Mucosa of rectum (tissue), 2 donors: ENCODE results near the gene LRRTM4.

ENCODE experiments used
- H3K27ac ChIP-seq, 2 donors: one replicate each; pipeline ENCODE4 v1.7.0; 2013; ENCODE audit warnings: inconsistent platforms in 2 of 2, low read depth in 2 of 2, low read length in 2 of 2
- H3K27me3 ChIP-seq, 2 donors: one replicate each; pipeline ENCODE4 v1.7.0; 2013; ENCODE audit warnings: low read length in 2 of 2; ENCODE audit not compliant: control insufficient read depth in 2 of 2, insufficient read depth in 2 of 2
- H3K36me3 ChIP-seq, 2 donors: one replicate each; pipeline ENCODE4 v1.7.0; 2013; ENCODE audit warnings: low read length in 2 of 2; ENCODE audit not compliant: control insufficient read depth in 2 of 2, insufficient read depth in 2 of 2
- H3K4me1 ChIP-seq, 2 donors: one replicate each; pipeline ENCODE4 v1.7.0; 2013; ENCODE audit warnings: low read length in 2 of 2, mild to moderate bottlenecking in 1 of 2; ENCODE audit not compliant: control insufficient read depth in 2 of 2, insufficient read depth in 2 of 2
- H3K4me3 ChIP-seq, 2 donors: one replicate each; pipeline ENCODE4 v1.7.0; 2013; ENCODE audit warnings: low read length in 2 of 2
- H3K9ac ChIP-seq, 2 donors: one replicate each; pipeline ENCODE4 v1.7.0; 2013; ENCODE audit warnings: low read length in 2 of 2, low read depth in 1 of 2, mild to moderate bottlenecking in 1 of 2
- H3K9me3 ChIP-seq, 2 donors: one replicate each; pipeline ENCODE4 v1.7.0; 2013; ENCODE audit warnings: low read length in 2 of 2; ENCODE audit not compliant: control insufficient read depth in 2 of 2
- donor health status: healthy.
- donor health status: Normal muscosa, but diverticular disease.

LRRTM4 gene

GRCh38 chr2:77017355-77017745 lies 504.8 kb downstream of the LRRTM4 start:
- Histone ChIP-seq H3K4me3 (no peak overlapping the region), H3K9ac (no peak overlapping the region), H3K27ac (no peak overlapping the region), H3K36me3 (no peaks in the 10 kb centered on the region), H3K4me1 (no peaks in the 10 kb centered on the region), H3K27me3 (no peaks in the 10 kb centered on the region), H3K9me3 (no peaks in the 10 kb centered on the region)

- Histone ChIP-seq H3K27ac (no peak overlapping the region), H3K4me3 (no peak overlapping the region), H3K4me1 (no peaks in the 10 kb centered on the region), H3K9me3 (no peaks in the 10 kb centered on the region), H3K36me3 (no peaks in the 10 kb centered on the region), H3K27me3 (no peaks in the 10 kb centered on the region), H3K9ac (no peak overlapping the region)
These were observed 505.5 kb downstream of the LRRTM4 start for GRCh38 chr2:77016443-77017354.

- no peaks in the 10 kb centered on the region for H3K4me1 ChIP-seq
- no peak overlapping the region for H3K9ac ChIP-seq
- H3K27me3 ChIP-seq: no peaks in the 10 kb centered on the region
- no peaks in the 10 kb centered on the region for H3K36me3 ChIP-seq
- no peaks in the 10 kb centered on the region for H3K9me3 ChIP-seq
- no peak overlapping the region for H3K4me3 ChIP-seq
- no peak overlapping the region for H3K27ac ChIP-seq
These were observed 508.2 kb downstream of the LRRTM4 start for GRCh38 chr2:77013953-77014352.

- no peak overlapping the region for H3K9ac ChIP-seq
- H3K4me3 ChIP-seq: no peak overlapping the region
- H3K36me3 ChIP-seq: no peaks in the 10 kb centered on the region
- H3K9me3 ChIP-seq: no peaks in the 10 kb centered on the region
- no peak overlapping the region for H3K27ac ChIP-seq
- no peaks in the 10 kb centered on the region for H3K4me1 ChIP-seq
- no peaks in the 10 kb centered on the region for H3K27me3 ChIP-seq
These were observed 508.7 kb downstream of the LRRTM4 start for GRCh38 chr2:77013457-77013856.

- no peak overlapping the region for H3K4me3 ChIP-seq
- H3K9ac ChIP-seq: no peak overlapping the region
- no peaks in the 10 kb centered on the region for H3K36me3 ChIP-seq
- H3K27ac ChIP-seq: no peak overlapping the region
- no peaks in the 10 kb centered on the region for H3K9me3 ChIP-seq
- H3K27me3 ChIP-seq: no peaks in the 10 kb centered on the region
- H3K4me1 ChIP-seq: no peaks in the 10 kb centered on the region
These were observed 512.9 kb downstream of the LRRTM4 start for GRCh38 chr2:77009307-77009706.

DNA sequence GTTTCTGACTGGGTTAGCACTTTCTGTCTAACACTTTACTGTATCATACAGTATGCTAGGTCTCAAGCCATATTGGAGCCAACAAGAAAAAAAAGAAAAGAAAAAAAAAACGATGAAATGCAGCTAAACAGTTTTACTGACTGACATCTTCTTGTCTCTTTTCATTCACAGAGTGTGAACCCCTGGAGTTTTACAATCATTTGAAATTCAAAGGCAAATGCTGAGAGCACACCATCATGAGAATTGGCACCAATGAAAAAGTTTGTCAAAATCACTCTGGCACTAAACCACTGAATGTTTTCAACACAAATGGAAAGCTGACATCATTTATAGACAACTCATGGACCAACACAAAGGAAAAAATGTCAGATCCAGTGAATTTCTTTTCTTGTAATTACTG lies 513.3 kb downstream of the LRRTM4 start:
- Histone ChIP-seq H3K36me3 (no peaks in the 10 kb centered on the region), H3K9me3 (no peaks in the 10 kb centered on the region), H3K9ac (no peak overlapping the region), H3K27me3 (no peaks in the 10 kb centered on the region), H3K27ac (no peak overlapping the region), H3K4me1 (no peaks in the 10 kb centered on the region), H3K4me3 (no peak overlapping the region)

- Histone ChIP-seq H3K36me3 (no peaks in the 10 kb centered on the region), H3K27ac (no peak overlapping the region), H3K4me3 (no peak overlapping the region), H3K4me1 (no peaks in the 10 kb centered on the region), H3K27me3 (no peaks in the 10 kb centered on the region), H3K9me3 (no peaks in the 10 kb centered on the region), H3K9ac (no peak overlapping the region)
These were observed 514.5 kb downstream of the LRRTM4 start for GRCh38 chr2:77007686-77008085.

GRCh38 chr2:77005522-77005921 lies 516.7 kb downstream of the LRRTM4 start:
- H3K9me3 ChIP-seq: no peaks in the 10 kb centered on the region
- no peaks in the 10 kb centered on the region for H3K27me3 ChIP-seq
- H3K4me3 ChIP-seq: no peak overlapping the region
- H3K9ac ChIP-seq: no peak overlapping the region
- no peaks in the 10 kb centered on the region for H3K36me3 ChIP-seq
- no peaks in the 10 kb centered on the region for H3K4me1 ChIP-seq
- H3K27ac ChIP-seq: no peak overlapping the region

- no peaks in the 10 kb centered on the region for H3K4me1 ChIP-seq
- H3K9me3 ChIP-seq: no peaks in the 10 kb centered on the region
- H3K27me3 ChIP-seq: no peaks in the 10 kb centered on the region
- no peaks in the 10 kb centered on the region for H3K36me3 ChIP-seq
- no peak overlapping the region for H3K4me3 ChIP-seq
- H3K27ac ChIP-seq: no peak overlapping the region
- H3K9ac ChIP-seq: no peak overlapping the region
These were observed 520.3 kb downstream of the LRRTM4 start for GRCh38 chr2:77001895-77002294.

- no peak overlapping the region for H3K9ac ChIP-seq
- no peaks in the 10 kb centered on the region for H3K4me1 ChIP-seq
- H3K4me3 ChIP-seq: no peak overlapping the region
These were observed 523.5 kb downstream of the LRRTM4 start for GRCh38 chr2:76998704-76999103.

More at GRCh38 chr2:76998704-76999103, 523.5 kb downstream of the LRRTM4 start:
- Histone ChIP-seq H3K27ac (no peak overlapping the region), H3K9me3 (no peaks in the 10 kb centered on the region), H3K36me3 (no peaks in the 10 kb centered on the region), H3K27me3 (no peaks in the 10 kb centered on the region)
